RPMI8226 (cell line): ENCODE results near the gene C4orf50.
A peak's percentile ranks its signal among the peaks of the same experiment; 100 is the strongest.

Experiments used
- DNase-seq: peaks from one replicate; pipeline ENCODE4 v3.0.0-alpha.2; 2015

C4orf50 gene

DNA sequence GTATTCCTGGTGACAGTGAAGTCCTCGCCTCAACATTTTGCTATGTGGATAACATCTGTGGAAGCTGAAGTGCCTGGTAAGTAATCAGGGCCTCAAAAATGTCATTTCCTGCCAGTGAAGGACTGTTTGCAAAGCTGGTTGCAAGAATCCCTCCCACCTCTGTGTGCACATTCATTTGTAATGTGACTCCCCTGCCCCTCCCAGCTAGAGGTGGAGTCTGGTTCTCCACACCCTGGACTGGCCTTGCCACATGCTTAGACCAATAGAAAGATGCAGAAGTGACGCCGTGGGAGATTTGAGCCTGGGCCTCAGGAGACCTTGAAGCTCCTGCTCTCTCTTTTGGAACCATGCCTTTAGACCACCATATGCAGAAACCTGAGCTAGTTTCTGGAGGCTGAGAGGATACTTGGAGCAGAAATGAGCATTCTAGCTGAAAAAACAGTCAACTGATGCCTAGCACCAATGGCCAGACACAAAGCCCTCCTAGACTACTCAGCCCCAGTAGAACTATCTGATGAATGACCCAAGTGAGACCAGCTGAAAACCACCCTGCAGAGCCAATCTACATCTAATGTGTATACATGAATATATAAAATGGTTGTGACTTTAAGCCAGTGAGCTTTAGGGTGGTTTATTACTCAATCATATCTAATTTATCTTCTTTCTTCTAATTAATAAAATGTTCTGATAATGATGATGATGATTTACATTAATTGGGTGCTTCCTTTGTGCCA lies 77.6 kb downstream of the C4orf50 start:
- DNase-seq: peak; percentile 41

DNA sequence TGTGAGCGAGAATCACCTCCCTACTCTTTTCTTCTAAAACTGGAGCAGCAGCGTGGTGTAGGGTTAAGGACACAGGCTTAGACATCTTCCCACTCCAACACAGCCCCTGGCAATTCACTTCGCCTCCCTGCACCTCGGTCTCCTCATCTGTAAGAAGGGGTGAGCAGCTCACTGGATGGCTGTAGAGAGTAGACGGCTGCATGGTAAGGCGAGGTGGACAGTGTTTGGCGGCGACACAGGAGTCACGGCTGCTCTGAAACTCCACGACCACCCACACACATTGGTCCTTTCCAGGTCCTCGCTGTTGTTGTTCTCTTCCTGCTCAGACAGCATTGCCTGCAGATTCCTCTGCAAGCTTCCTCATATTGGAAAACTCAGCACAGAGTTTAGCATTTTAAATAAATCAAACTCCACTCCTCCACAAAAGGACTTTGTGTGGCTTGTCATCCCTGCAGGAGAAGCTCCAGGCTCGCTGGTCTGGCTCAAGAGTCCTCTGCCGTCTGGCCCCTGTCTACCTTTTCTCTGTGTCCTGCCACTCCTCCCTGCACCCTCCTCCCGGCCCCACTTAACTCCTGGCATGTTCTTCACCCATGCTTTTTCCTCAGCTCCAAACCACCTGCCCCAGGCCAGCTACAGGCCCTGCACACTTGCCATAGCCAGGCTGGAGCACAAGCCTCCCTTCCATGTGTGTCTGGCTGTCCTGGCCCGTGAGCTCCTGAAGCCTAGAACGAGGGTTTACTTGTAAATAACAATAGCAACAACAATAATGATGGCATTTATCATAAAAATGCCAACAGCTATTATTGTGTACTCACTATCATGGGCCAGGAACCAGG lies 84.0 kb downstream of the C4orf50 start:
- no peak for DNase-seq

DNA sequence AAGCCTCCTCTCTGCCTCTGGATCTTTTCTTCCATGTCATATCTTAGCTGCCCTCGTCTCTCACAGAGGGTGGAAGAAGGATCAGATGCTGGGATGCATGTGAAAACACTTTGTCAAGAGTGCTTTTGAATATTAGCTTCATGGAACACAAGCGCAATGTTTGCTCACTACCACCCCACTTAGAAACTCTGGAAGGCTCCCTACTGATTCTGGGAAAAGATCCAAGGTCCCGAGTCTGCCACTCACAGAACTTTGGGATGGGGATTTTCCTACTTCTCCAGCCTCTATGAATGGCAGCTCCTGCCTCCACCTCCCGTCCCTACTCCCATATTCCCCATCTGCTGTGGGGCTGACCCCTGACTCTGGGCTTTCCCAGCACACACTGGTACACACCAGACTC lies 85.1 kb downstream of the C4orf50 start:
- DNase-seq: no peak

DNA sequence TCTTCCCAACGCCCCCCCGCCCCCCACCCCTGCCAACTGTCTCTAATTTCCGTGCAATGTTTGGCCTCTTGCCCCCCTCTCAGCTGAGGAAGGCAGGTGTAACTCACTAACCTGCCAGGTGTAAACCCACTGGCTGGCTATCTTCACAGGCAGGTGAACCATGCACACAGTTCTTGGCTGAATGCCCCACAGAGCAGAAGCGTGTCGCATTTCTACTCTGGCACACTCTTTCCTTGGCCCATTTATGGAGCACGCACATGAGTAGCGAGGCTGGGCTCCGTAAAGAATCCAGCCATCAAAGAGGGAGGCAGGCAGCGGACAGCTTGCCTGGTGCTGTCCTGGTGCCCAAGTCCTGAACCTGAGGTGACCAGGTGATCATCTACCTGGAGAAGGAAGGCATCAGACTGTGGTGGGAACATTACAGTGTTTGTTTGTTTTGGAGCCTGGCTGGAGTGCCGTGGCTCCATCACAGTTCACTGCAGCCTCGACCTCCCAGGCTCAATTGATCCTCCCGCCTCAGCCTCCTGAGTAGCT lies 86.1 kb downstream of the C4orf50 start:
- DNase-seq: no peak

DNA sequence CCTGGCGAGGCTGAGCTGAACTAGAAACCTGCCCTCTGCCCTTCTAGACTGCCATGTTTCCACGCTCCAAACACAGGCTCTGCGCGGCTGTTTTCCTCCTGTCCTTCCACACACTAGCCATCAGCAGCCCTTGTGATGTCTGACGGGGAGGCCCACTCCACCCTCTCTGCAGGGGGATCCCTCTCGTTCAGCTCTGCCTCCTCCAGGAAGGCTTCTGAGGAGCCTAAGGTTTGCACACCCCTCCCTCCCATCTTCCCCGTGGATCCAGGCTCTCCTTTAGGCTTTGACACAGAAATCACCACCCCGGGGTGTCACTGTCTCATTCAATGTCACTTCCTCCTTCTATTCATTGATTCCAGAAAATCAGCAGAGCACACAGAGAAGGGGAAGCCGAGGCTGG lies 86.7 kb downstream of the C4orf50 start:
- no peak for DNase-seq

DNA sequence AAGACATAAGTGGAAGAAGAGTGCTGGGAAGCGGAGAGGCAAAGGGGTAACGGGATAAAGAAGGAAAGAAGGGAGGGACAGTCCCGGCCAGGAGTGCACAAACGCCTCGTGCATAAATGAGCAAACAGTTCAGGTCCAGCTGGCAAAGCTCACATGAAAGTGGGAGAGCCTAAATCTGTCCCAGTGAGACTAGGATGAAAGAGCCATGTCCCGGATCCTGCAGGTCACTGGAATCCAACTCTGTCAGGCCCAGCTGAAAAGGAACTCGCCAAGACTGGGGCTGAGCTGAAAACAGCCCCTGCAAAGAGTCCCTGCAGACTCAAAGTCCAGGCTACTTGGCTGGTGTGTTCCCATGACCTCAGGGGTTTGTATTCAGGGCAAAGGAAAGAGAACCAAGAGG lies 87.4 kb downstream of the C4orf50 start:
- DNase-seq: no peak

DNA sequence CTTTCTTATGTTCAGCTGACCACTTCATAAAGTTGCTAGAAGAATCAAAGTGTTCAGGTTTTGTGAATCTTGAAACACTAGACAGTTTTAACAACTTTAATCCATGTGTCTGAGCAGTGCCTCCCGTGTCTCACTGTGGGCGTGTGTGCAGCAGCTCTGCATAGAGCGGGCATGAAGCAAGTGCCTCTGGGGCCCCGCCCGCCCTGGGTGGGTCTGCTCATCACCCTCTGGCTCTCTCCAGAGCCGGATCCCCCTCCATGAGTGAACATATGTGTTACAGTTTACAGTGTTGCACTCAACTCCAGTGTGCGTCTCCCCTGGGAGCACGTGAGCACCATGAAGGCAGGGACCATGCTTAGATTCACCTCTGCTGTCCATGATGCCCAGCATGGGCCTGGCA lies 87.8 kb downstream of the C4orf50 start:
- DNase-seq: no peak

DNA sequence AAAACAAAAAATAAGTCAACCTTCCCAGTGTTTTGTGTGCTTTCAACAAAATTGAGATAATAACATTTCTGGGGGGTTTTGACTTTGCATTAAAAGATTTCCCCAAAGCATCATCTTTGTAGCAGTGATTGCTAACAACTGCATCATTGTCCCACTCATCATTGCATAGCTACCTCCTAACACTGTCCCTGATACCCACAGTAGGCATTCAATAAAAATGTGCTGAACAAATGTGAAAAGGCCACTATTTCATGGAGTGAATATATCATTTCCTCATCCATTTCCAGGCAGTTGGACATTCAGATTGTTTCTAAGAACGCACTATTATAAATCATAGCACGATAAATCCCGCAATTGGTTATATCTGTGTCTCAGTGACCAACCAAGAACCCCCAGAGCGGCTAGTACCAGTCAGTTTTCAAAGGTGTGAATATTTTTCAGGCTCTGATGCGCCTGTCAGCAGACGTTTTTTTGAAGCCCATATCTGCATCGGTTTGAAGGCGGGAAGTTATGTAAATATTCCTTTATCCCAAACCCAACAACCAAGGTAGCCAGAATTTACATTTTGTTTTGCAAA lies 89.3 kb downstream of the C4orf50 start:
- no peak for DNase-seq

DNA sequence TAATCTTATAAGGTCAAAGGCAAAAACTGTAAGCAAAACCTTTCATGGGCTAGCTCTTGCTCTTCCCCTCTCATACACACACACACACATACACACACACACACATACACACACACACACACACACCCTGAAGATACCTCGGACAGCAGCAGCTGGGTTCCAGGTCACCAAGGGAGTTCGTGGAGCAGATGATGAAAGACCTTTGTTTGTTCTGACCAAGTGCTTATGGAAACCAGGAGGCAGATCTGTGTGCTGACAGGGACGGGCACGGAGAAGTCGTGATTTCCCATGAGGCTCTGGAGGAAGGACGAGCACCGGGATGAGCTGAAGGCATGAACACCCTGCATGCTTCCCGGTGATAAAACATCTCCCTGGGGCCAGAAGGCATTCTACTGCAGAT lies 90.0 kb downstream of the C4orf50 start:
- DNase-seq: no peak

DNA sequence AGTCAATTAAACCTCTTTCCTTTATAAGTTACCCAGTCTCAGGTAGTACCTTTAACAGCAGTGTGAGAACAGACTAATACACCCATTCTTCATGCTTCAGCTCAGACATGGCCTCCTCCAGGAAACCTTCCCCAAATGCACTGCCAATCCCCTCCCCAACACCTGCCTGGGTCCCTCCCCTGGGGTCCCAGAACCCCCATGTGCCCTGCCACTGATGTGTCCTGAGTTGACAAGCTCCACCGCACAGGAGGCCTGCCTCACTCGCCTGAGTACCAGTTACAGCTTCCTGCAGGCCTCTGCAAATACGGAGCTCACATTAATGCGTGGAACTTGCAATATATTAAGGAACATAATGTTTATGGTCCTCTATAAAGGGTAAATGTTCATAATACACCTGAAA lies 90.5 kb downstream of the C4orf50 start:
- DNase-seq: no peak

DNA sequence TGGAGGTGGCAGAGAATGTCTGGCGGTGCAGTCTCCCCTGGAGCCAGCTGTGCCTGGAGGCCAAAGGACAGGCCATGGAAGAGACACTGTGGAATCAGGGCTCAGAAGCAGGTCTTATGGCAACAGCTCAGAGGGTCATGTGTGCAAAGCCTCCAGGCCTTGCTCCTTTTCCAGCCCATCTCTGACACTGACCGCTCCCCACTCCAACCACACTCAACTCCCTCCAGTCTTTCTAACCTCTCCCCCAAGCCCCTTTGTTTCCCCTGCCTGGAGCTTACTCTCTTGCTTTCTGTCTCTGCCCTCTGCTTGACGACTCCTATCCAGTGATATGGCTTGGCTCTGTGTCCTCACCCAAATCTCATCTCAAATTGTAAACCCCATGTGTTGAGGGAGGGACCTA lies 91.1 kb downstream of the C4orf50 start:
- DNase-seq: no peak

DNA sequence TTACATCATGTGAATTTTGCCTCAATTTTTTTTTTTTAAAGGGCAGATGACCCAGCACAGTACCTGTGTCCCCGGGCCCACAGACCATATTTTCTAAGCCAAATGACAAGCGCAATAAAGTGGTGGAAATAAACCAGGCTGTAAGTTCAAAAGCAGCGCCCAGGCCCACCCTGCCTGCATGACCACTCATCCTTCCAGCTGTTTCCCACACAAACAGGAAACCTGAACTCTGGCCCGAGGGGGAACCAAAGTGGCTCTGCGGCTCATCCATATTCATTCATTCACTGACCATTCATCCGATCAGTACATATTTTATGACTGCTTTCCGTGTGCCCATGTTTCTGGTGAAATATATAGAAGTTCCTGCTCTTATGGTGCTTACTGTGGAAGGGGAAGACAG lies 91.6 kb downstream of the C4orf50 start:
- DNase-seq: no peak

DNA sequence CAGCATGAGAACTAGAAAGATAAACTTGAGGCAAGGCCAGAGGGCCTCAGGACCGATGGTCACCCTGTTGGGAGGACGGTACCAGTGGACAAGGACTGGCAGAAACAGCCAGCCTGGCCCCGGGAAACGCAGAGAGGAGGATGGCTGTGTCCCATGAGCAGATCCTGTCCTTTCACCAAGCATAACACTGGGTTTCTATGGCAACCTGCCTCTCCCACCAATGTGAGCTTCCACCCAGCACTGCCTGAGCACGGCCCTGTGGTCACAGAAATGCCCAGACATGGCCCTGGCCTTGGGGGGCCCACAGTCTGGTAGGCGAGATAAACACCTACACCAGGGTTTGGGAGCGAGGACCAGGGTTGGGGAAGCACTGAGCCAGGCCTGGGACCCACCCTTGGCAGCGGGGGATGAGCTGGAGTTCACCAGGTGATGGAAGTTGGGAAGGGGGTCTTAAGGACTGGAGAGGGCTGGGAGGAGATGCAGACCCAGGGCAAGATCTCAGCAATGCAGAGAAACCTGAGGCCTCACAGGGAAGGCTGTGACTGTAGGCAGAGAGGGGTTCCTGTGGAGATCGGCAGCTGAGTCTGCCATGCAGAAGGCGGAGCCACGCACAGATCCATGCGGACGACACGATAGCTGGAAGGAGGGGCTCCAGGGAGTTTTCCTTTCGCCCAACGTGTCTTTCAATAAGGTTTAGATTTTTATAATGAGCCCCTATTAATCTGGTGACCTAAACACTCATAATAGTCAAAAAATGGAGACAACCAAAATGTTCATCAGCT lies 92.6 kb downstream of the C4orf50 start:
- DNase-seq: no peak

DNA sequence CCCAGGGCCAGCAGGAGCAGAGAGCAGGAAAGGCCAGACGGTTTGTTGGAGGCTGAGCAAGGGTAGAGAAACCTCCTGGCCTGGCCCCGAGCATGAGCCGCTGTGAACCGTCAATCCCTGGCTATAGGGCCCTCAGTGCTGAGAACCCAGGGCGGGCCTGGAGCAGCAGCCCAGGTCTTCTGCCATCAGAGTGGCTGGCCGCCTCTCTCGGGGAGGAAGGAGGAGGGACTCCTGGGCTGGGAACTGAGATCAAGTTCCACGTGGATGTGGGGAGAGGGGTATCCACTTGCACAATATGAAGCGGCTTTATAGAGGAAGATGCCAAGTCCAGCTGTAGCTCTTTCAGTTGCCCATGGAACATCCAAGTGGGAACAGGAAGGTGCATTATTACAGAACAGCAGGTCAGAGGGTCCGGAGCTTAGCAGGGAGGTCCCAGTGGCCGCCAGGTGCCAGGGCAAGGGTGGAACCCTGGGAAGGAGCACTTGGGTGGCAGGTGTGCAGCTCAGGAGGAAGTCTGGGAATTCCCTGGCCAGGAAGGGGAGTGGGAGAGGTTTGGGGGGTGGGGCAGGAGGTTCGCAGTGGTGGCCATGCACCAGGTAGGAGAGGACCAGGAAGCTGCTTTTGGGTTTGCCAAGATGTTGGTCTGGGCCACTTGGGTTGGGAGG lies 93.6 kb downstream of the C4orf50 start:
- no peak for DNase-seq

DNA sequence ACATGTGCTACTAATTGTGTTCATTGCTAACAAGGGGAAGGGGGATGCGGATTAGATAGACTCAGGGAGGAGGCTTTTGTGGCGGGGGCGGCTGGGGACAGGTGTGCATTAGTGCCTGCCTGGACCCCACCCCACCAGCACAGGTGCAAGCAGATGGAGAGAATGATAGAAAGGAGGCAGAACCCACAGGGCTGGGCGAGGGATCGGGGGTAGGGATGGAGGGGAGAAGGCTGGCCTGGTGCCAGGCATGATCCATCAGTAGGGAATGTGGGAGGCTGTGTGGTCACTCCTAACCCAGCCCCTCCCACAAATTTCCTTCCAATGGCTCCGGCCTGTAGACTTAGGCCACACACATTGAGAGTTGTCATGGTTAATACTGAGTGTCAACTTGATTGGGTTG lies 94.9 kb downstream of the C4orf50 start:
- no peak for DNase-seq

DNA sequence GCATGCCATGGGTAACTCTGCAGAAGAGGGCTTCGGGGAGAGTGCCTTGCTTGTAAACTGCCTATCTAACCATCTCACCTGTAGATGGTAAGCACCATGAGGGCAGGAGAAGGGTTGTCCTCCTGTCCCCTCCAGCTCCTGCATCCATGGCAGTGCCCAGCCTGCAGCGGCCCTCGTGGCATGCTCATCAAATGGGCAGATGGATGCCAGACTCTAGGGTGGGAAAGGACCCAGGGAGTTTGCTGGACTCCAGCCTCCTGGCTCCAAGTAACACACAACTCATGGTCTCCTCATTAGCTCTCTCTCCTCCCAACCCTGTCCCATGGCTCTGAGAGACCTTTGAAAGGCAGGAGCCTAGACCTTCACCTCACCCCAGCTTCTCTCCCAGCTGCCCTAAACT lies 95.7 kb downstream of the C4orf50 start:
- no peak for DNase-seq

DNA sequence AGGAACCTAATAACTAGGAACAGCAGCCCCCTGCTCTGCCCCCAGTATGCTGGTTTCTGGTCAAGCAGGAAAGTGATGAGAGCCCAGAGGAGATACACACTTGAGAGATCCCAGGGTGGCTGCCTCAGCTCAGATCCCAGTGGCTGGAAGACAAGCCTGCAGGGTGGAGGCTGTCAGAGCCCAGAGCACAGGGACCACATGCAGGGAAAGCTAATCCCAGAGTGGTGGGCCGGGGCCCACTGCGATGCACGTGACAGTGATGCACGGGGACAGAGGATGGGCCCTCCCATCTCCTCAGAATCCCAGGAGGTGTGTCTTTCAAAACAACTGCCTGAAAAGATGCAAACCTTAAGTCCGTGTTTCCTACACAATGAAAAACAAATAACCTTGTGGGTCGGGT lies 96.2 kb downstream of the C4orf50 start:
- no peak for DNase-seq

DNA sequence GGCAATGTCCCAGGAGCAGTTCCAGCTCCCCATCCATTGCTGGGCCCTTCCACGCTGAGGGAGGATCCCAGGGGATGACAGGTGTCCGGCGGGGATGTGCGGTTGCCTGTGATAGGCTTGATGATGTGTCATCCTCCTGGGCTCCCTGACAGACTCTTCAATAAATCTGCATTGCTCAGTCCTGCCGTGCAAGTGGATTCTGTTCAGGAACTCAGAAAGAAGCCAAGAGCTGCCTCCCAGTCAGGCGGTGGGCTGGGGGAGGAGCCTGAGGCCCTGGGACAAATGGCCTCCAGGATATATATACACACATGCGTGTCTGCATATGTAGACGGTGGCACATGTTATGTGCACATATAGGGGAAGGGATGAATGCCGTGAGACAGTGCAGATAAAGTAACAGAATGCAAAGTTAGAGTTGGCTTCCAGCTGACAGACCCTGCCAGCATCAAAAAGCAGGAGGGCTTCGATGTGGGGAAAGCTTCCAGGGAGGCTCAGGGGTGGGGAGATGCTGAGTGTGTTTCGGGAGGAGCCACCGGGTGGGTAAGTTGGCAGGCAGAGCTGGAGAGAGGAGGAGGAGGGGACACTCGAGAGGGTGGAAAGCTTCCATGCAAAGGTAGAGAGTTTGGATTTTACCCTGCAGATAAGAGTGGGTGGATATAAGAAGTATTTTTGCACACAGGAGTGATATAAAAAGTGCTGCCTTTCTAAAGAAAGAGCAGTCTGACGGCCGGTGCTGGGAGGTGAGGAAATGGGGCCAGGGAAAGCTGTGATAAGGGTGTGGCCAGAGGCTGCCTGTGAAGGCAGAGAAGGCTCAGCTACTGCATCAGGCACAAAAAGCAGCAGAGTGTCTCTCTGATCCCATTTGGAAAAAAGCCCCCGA lies 96.9 kb downstream of the C4orf50 start:
- no peak for DNase-seq

DNA sequence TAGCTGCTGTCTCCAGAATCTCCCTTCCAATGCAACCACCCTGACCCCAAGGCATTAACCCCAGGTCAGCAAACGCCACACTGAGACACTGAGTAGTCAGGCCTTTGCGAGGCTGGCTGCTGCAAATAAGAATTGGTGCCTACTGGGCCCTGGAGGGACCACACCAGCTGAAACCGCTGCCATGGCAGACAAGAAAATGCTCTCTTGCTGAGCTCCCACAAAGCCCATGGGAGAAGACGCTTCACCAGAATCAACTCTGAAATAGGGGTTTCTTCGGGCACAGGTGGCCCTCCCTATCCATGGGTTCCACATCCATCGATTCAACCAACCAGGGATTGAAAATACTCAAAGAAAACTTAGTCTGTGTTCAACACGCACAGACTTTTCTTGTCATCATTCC lies 98.7 kb downstream of the C4orf50 start:
- DNase-seq: no peak

DNA sequence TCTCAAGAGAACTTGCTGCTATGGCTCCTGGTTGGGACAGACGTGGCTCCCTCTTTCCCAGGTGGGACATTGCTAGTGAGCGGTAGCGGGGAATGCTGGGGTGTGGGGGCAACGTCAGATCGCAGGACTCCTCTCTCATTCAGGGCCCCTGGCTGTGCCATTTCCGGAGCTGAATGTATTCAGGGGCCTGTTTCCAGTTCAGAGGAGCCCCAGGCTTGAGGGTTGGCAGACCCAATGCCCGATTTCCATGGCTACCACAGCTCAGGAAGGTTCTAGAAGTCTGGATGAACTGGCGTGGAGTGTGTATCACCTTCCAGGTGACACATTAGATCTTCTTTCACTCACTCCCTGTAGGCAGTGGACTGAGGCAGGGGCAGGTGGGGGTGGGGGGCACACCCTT lies 99.2 kb downstream of the C4orf50 start:
- DNase-seq: no peak

DNA sequence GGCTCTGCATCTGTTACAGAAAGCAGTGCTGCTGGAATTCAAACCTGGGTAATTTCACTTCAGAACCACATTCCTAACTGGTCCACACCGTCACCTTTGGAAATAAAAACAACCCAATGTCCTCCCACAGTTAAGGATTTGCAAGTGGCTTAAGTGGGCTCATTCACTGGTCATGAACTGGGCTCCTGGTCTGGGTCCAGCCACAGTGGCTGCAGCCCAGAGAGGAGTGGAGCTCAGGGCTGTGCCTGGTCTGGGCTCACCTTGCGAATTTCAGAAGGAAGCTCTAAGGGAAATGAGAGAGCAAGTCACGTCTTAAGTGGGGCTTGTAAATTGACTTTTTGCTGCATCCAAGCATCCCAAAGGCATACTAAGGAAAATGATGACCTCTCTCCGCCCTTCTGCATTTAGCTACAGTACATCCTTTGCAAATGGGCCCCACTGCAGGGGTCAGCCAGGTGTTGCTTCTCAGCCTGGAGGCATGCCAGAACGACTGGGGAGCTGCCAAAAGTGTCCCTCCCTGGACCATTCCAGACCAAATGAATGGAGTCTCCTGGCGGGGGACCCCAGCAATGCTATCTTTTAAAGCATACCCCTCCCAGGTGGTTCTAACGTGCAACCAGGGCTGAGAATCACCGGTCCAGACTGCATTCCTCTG lies 99.8 kb downstream of the C4orf50 start:
- DNase-seq: no peak
